Liver (tissue), 9 donors: ENCODE results near the gene ARFGAP3. TPM values are rescaled to one million over a fixed set of nuclear protein-coding genes. Genes with fewer than 3 reads are reported as not detected.
A peak's percentile ranks its signal among the peaks of the same experiment; 100 is the strongest.

ENCODE experiments used
- DNase-seq: peaks from one replicate; pipeline ENCODE4 v3.0.0-alpha.2; 2017; ENCODE audit warnings: low spot score
- H3K27ac ChIP-seq, 2 donors: one replicate each; pipeline ENCODE4 v1.7.0; 2013; ENCODE audit warnings: inconsistent platforms in 2 of 2, low read length in 2 of 2, control low read depth in 1 of 2, low read depth in 1 of 2, mild to moderate bottlenecking in 1 of 2
- H3K27me3 ChIP-seq, 4 donors: one replicate each; pipeline versions ENCODE4 v1.6.1 to v1.7.0; 2013; ENCODE audit warnings: low read length in 3 of 4, inconsistent platforms in 1 of 4, mild to moderate bottlenecking in 1 of 4, moderate library complexity in 1 of 4; ENCODE audit not compliant: control insufficient read depth in 4 of 4, insufficient read depth in 4 of 4
- H3K36me3 ChIP-seq, 4 donors: one replicate each; pipeline versions ENCODE4 v1.6.1 to v1.7.0; 2013; ENCODE audit warnings: low read length in 3 of 4, mild to moderate bottlenecking in 3 of 4, low read depth in 1 of 4, moderate library complexity in 1 of 4; ENCODE audit not compliant: control insufficient read depth in 4 of 4, insufficient read depth in 3 of 4
- H3K4me1 ChIP-seq, 4 donors: one replicate each; pipeline versions ENCODE4 v1.6.1 to v1.7.0; 2013; ENCODE audit warnings: low read length in 3 of 4, mild to moderate bottlenecking in 3 of 4, moderate library complexity in 1 of 4; ENCODE audit not compliant: control insufficient read depth in 4 of 4, insufficient read depth in 4 of 4
- H3K4me3 ChIP-seq, 3 donors: one replicate each; pipeline versions ENCODE4 v1.6.1 to v1.7.0; 2013; ENCODE audit warnings: low read length in 3 of 3, control low read depth in 1 of 3, low read depth in 1 of 3, mild to moderate bottlenecking in 1 of 3
- H3K9ac ChIP-seq, 2 donors: one replicate each; pipeline ENCODE4 v1.7.0; 2013; ENCODE audit warnings: low read length in 2 of 2, mild to moderate bottlenecking in 2 of 2, moderate library complexity in 2 of 2, control low read depth in 1 of 2, low read depth in 1 of 2
- H3K9me3 ChIP-seq, 4 donors: one replicate each; pipeline versions ENCODE4 v1.6.1 to v1.7.0; 2013; ENCODE audit warnings: low read length in 3 of 4; ENCODE audit not compliant: control insufficient read depth in 4 of 4
- CTCF ChIP-seq: fragments of 150-350 bp; IDR thresholded peaks from 2 replicates; pipeline ENCODE4 v1.5.1; 2017; ENCODE audit warnings: improper control_type of control experiment, low read depth, low read length; ENCODE audit not compliant: missing input control
- EGR1 ChIP-seq, 2 donors: IDR thresholded peaks; 2 replicates each; pipeline ENCODE4 v1.6.1; 2016 to 2018; ENCODE audit warnings: antibody characterized with exemption in 2 of 2, low read depth in 2 of 2
- FOXA1 ChIP-seq: IDR thresholded peaks from 2 replicates; pipeline ENCODE4 v1.6.1; 2016; ENCODE audit warnings: antibody characterized with exemption
- FOXA2 ChIP-seq: IDR thresholded peaks from 2 replicates; pipeline ENCODE4 v1.6.1; 2016; ENCODE audit warnings: antibody characterized with exemption
- GABPA ChIP-seq, 2 donors: IDR thresholded peaks in 1 of 2; conservative IDR thresholded peaks in 1 of 2; 2 replicates each; pipeline ENCODE4 v1.6.1; 2016; ENCODE audit warnings: antibody characterized with exemption in 2 of 2, mild to moderate bottlenecking in 1 of 2, moderate library complexity in 1 of 2
- HNF4A ChIP-seq, 2 donors: conservative IDR thresholded peaks; 2 replicates each; pipeline ENCODE4 v1.6.1; 2016; ENCODE audit warnings: antibody characterized with exemption in 2 of 2, mild to moderate bottlenecking in 2 of 2
- HNF4G ChIP-seq: IDR thresholded peaks from 2 replicates; pipeline ENCODE4 v1.6.1; 2016; ENCODE audit warnings: antibody characterized with exemption
- JUND ChIP-seq, 2 donors: IDR thresholded peaks; 2 replicates each; pipeline ENCODE4 v1.6.1; 2016; ENCODE audit warnings: antibody characterized with exemption in 2 of 2
- NR2F2 ChIP-seq: IDR thresholded peaks from 2 replicates; pipeline ENCODE4 v1.6.1; 2016; ENCODE audit warnings: antibody characterized with exemption
- RAD21 ChIP-seq, 2 donors: IDR thresholded peaks; 2 replicates each; pipeline ENCODE4 v1.6.1; 2016; ENCODE audit warnings: antibody characterized with exemption in 2 of 2, mild to moderate bottlenecking in 2 of 2
- REST ChIP-seq: IDR thresholded peaks from 2 replicates; pipeline ENCODE4 v1.6.1; 2016; ENCODE audit warnings: antibody characterized with exemption, mild to moderate bottlenecking
- RXRA ChIP-seq, 2 donors: IDR thresholded peaks; 2 replicates each; pipeline ENCODE4 v1.6.1; 2017 to 2018; ENCODE audit warnings: antibody characterized with exemption in 2 of 2, mild to moderate bottlenecking in 1 of 2
- SP1 ChIP-seq: IDR thresholded peaks from 2 replicates; pipeline ENCODE4 v1.6.1; 2018; ENCODE audit warnings: antibody characterized with exemption, mild to moderate bottlenecking
- TAF1 ChIP-seq: conservative IDR thresholded peaks from 2 replicates; pipeline ENCODE4 v1.6.1; 2016; ENCODE audit warnings: antibody characterized with exemption, mild to moderate bottlenecking
- YY1 ChIP-seq: IDR thresholded peaks from 2 replicates; pipeline ENCODE4 v1.6.1; 2016; ENCODE audit warnings: antibody characterized with exemption, mild to moderate bottlenecking
- whole genome bisulfite sequencing: extraction: QIAGEN DNeasy Blood & Tissue Kit; methylation state at CpG from one replicate; pipeline ENCODE4 v1.1.7; 2013; 5-methylcytosine and 5-hydroxymethylcytosine counted together
- polyA plus RNA-seq, 2 donors: library from polyadenylated mRNA; stranded (reverse) in 1 of 2; unstranded in 1 of 2; fragments of 200-250 nt in 1 of 2; fragments of >200 nt in 1 of 2; fragmentation: Nextera tagmentation in 1 of 2; extraction: Ambion mirVana in 1 of 2; gene quantifications; one replicate each; pipeline versions ENCODE4 v1.2.1 to v1.2.3, GENCODE V29; 2013 to 2015
- total RNA-seq, 2 donors: library from RNA; depleted of rRNA; stranded (reverse); fragments of >200 nt; gene quantifications; one replicate each; pipeline ENCODE4 v1.2.3, GENCODE V29; 2014
- TF ChIP-seq, protein P1 (sequence below): IDR thresholded peaks from 2 replicates; pipeline ENCODE4 v1.6.1; 2016; ENCODE audit warnings: antibody characterized with exemption
- TF ChIP-seq, protein P2 (sequence below): IDR thresholded peaks from 2 replicates; pipeline ENCODE4 v1.6.1; 2016; ENCODE audit warnings: antibody characterized with exemption
- TF ChIP-seq, protein P3 (sequence below): IDR thresholded peaks from 2 replicates; pipeline ENCODE4 v1.6.1; 2016; ENCODE audit warnings: antibody characterized with exemption
- donor health status: healthy.
- donor health status: healthy.
- donor health status: healthy.
- donor health status: healthy.
- donor health status: healthy.

The ARFGAP3 gene
- total and polyA plus RNA-seq, 4 donors = 18.2 to 55.1 (median 27.5) TPM

GRCh38 chr22:42897960-42898359, 40.9 kb upstream of the ARFGAP3 start:
- no peaks in the 10 kb centered on the region for H3K9me3 ChIP-seq
- peaks cover 0 to 4% (median 0%) of the 10 kb centered on the region in 4 donors for H3K36me3 ChIP-seq
- DNase-seq = no peak
- no peaks in the 10 kb centered on the region for H3K27me3 ChIP-seq
- H3K4me3 ChIP-seq = no peak overlapping the region
- 79% methylated on average over 7 of the region's 7 CpGs for WGBS
- no peak overlapping the region for H3K27ac ChIP-seq
- TF ChIP-seq RAD21 (IDR thresholded peaks at IDR 0.05) (peak in 1 of 2 donors; percentile 23), FOXA1 (no peak), SP1 (no peak), CTCF (no peak), RXRA (IDR thresholded peaks at IDR 0.05) (peak in 1 of 2 donors; percentile 8), GABPA (IDR thresholded peaks at IDR 0.05 in 1 of 2, conservative IDR thresholded peaks at IDR 0.05 in 1 of 2) (no peak), YY1 (no peak), EGR1 (IDR thresholded peaks at IDR 0.05; ENCODE audit: low read depth in 2 of 2) (no peak), HNF4G (peak; percentile 59), REST (no peak), HNF4A (conservative IDR thresholded peaks at IDR 0.05) (peak; percentile 61 to 69)
- TF ChIP-seq, protein P1, sequence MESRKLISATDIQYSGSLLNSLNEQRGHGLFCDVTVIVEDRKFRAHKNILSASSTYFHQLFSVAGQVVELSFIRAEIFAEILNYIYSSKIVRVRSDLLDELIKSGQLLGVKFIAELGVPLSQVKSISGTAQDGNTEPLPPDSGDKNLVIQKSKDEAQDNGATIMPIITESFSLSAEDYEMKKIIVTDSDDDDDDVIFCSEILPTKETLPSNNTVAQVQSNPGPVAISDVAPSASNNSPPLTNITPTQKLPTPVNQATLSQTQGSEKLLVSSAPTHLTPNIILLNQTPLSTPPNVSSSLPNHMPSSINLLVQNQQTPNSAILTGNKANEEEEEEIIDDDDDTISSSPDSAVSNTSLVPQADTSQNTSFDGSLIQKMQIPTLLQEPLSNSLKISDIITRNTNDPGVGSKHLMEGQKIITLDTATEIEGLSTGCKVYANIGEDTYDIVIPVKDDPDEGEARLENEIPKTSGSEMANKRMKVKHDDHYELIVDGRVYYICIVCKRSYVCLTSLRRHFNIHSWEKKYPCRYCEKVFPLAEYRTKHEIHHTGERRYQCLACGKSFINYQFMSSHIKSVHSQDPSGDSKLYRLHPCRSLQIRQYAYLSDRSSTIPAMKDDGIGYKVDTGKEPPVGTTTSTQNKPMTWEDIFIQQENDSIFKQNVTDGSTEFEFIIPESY = no peak
- TF ChIP-seq, protein P2, sequence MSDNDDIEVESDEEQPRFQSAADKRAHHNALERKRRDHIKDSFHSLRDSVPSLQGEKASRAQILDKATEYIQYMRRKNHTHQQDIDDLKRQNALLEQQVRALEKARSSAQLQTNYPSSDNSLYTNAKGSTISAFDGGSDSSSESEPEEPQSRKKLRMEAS = no peak
- TF ChIP-seq, protein P3, sequence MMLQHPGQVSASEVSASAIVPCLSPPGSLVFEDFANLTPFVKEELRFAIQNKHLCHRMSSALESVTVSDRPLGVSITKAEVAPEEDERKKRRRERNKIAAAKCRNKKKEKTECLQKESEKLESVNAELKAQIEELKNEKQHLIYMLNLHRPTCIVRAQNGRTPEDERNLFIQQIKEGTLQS = no peak
- H3K9ac ChIP-seq = no peak overlapping the region
- H3K4me1 ChIP-seq = peaks cover 11 to 30% (median 26%) of the 10 kb centered on the region in 4 donors

GRCh38 chr22:42895541-42895981, 38.5 kb upstream of the ARFGAP3 start:
- no peak overlapping the region for H3K4me3 ChIP-seq
- H3K27ac ChIP-seq = peak overlapping the region; percentile 14 to 74
- peaks cover 17 to 40% (median 39%) of the 10 kb centered on the region in 4 donors for H3K4me1 ChIP-seq
- peaks cover 0 to 2% (median 0%) of the 10 kb centered on the region in 4 donors for H3K36me3 ChIP-seq
- no peaks in the 10 kb centered on the region for H3K27me3 ChIP-seq
- peak overlapping the region in 1 of 2 donors; percentile 7 for H3K9ac ChIP-seq
- DNase-seq = no peak
- 62% methylated on average over 9 of the region's 9 CpGs for WGBS
- H3K9me3 ChIP-seq = no peaks in the 10 kb centered on the region
- TF ChIP-seq, protein P2 = no peak
- TF ChIP-seq, protein P3 = no peak
- TF ChIP-seq FOXA2 = no peak
- no peak for TF ChIP-seq REST
- no peak for TF ChIP-seq FOXA1
- TF ChIP-seq SP1 = no peak
- no peak for TF ChIP-seq RXRA (IDR thresholded peaks at IDR 0.05)
- no peak for TF ChIP-seq GABPA (IDR thresholded peaks at IDR 0.05 in 1 of 2, conservative IDR thresholded peaks at IDR 0.05 in 1 of 2)
- no peak for TF ChIP-seq RAD21 (IDR thresholded peaks at IDR 0.05)
- no peak for TF ChIP-seq NR2F2
- TF ChIP-seq HNF4A (conservative IDR thresholded peaks at IDR 0.05) = no peak
- TF ChIP-seq YY1 = no peak
- no peak for TF ChIP-seq JUND (IDR thresholded peaks at IDR 0.05)
- TF ChIP-seq HNF4G = no peak
- no peak for TF ChIP-seq TAF1
